DMS 273 (cell line): ENCODE results near the gene ZACN.
"Not testable (repeated sequence)": the region's sequence is repeated elsewhere in the genome, so short reads cannot be mapped to it uniquely, and the experiment has no call there.

Experiments used
- DNase-seq: peaks from one replicate; lab custom pipeline; 2025; ENCODE audit not compliant: unreplicated experiment; lab: John Stamatoyannopoulos, UW

The ZACN gene

GRCh38 chr17:76053246-76054111 lies 25.5 kb upstream of the ZACN start:
- DNase-seq: no peak

DNA sequence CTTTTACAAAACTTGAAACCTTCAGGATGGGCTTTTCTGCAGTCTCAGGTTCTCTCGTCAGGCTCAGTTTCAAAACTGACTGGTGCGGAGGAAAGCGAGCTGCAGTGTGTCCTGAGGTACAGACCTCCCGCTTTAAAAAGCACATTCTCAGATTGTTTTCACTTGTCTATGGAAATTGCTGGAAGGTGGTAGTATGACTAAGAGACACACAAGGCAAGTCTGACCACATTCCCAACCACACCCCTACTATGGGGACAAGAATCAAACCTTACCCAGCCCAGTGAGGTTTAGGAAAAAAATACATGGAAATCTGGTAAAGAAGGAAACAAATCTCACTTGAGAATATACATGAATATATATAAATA lies 24.9 kb upstream of the ZACN start:
- no peak for DNase-seq

- DNase-seq: no peak
Measured at GRCh38 chr17:76056882-76057281, 22.1 kb upstream of the ZACN start.

GRCh38 chr17:76058264-76058663 lies 20.7 kb upstream of the ZACN start:
- not testable (repeated sequence) for DNase-seq

DNA sequence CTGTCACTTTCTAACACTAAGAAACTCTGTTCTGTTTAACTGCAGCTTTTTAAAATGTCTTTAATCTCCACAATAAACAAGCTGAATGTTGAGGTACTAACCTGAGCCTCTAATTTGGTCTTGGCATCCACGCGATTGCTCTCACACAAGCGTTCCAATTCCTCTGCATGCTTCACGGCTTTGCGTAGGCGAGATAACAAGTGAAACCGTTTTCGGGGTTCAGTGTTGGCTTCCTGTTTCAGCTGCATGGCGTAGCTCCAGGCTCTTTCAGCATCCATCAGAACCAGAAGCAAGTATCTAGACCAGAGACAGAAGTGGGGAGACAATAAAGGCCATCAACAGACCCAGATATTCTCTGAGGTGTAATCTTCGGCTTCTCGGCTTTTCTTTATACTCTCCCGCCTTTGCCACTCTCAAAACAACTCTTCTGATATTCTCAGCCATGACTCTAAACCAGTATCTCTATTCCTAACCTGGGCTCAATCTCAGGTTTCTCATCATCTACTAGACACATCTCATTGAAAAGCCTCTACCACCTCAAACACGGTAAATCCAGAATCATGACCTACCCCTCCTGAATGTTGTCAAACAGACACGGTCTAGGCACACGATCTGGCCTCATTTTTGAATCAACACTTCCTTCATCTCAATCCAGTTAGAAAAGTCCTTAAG lies 15.0 kb upstream of the ZACN start:
- DNase-seq: no peak

DNA sequence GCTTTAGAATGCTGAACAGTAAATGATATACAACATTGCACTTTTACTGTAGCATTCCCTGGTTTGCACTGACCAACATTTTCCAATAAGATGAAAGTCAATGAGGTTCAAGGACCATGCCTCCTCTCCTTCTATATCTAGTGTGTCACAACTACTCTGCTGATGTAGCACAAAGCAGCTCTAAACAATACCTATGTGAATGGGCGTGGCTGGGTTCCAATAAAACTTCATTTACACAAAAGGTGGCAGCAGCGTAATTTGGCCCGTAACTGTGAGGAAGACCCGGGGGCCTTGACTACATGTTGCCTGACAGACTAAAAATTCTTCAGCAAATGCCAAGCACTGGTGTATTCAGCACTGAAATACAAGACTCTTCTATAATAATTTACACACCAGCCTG lies 13.2 kb upstream of the ZACN start:
- DNase-seq: no peak

DNA sequence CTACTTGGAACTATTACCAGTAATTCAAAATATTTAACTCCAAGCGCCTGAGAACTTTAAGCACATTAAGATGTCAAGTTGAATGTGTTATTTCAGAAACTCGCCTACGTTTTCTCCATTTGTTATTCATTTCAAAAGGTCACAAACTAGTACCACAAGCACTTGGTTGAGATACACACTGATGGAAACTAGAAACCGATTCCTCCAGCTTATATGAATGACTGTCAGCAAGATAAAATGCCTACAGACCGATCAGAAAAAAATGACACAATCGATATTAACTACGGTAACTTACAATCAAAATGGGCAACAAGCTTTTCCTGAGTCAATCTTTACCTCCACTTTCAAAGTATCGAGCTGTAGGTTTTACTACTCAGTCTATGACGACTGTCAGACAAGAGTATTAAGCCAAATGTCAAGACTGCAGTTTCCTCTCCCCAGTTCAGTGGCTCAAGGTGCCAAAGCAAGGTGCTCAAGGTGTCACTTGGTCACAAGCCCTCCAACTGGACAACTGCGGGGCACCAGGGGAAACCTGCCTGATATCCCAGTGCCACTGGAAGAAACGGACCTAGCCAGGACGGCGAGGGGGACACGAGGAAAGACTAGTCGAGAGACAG lies 7.3 kb upstream of the ZACN start:
- DNase-seq: no peak

DNA sequence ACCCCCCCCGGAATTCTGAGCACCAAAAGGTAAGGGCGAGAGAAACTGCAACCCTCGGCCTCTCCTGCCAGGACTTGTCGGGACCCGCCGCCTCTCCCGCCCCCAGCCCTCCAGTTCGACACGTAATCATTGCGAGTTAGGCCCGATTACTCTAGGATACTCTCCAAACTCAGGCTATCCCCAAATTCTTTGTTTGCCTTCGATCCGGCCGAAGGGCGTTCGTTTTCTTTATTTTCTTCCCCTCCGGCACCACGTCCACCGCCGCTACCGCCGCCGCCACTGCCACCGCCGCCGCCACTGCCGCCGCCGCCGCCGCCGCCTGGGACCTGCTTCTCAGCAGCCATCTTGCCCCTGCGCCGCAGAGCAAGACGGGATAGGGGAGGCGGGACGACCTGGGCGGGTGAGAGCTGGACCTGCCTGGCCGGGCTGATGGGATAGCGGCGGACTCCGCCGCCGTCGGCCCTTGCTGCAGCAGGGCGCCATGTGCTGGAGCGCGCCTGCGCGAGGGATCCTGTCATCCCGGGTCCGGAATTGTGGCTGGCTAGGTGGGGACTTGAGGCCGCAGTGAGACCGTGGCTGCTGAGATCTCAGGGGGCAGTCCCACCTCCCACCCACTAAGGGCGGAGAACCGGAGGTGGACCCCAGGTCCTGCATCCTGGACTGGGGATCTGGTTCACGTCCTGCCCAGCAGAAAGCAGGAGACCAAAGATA lies 6.7 kb upstream of the ZACN start, which contains the start of gene SRP68:
SRP68 (minus strand) TSS at position 370 of the 711 bp plus-strand sequence; CDS start at position 344, 26 bp downstream.
- DNase-seq: peak; percentile 95

DNA sequence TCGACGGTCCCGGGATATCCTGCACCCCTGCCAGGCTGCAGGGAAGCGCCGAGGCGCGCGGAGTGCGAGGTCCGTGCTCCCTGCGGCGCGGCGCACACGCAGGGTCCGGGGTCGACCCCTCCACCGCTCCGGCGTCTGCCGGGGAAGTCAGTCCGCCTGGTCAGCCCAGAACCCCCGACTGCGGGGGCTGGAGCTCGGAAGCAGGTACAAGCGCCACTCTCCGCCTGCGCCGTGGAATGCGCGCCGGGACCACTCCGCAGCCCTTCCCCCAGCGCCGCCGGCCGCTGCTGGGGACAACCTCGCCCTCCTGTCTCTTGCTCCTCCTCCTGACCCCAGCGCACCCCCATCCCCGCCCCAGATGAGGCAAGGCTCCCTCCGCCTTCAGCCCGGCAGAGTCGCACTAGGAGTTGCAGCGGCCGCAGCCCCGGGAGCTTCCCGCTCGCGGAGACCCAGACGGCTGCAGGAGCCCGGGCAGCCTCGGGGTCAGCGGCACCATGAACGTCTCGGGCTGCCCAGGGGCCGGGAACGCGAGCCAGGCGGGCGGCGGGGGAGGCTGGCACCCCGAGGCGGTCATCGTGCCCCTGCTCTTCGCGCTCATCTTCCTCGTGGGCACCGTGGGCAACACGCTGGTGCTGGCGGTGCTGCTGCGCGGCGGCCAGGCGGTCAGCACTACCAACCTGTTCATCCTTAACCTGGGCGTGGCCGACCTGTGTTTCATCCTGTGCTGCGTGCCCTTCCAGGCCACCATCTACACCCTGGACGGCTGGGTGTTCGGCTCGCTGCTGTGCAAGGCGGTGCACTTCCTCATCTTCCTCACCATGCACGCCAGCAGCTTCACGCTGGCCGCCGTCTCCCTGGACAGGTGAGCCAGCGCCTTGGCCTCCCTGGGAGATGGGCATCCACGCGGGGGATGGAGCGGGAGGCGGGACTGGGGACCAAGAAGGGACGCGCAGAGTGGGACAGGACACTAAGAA lies 4.3 kb upstream of the ZACN start, which contains the start of gene GALR2:
GALR2 (plus strand) TSS at position 392 of the 974 bp plus-strand sequence; CDS start at position 495, 103 bp downstream.
- peak; percentile 30 for DNase-seq

GRCh38 chr17:76075364-76076145 lies 3.4 kb upstream of the ZACN start:
- DNase-seq: peak; percentile 69

DNA sequence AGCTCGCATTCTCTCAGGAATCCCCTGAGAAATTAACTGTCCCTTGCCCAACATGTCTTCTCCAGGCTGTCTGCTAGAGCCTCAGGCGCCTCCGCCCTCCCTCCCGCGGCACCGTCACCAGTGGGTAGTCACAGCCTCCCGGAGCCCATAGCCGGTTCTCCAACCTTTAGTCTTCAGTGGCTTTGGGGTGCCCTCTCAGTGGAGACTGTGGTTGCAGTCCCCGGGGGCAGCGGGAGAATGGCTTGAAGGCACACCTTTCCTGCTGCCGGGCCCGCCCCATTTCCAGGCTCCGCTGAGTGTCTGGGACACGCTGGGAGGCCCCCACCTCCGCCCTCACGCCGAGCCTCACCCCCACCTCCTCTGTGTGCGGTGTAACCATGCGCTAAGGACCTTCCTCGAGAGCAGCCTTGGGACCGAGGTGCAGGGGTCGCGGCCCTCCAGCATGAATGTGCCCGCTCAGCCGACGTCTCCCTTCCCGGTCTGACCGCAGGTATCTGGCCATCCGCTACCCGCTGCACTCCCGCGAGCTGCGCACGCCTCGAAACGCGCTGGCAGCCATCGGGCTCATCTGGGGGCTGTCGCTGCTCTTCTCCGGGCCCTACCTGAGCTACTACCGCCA lies 2.7 kb upstream of the ZACN start:
- DNase-seq: peak; percentile 41

DNA sequence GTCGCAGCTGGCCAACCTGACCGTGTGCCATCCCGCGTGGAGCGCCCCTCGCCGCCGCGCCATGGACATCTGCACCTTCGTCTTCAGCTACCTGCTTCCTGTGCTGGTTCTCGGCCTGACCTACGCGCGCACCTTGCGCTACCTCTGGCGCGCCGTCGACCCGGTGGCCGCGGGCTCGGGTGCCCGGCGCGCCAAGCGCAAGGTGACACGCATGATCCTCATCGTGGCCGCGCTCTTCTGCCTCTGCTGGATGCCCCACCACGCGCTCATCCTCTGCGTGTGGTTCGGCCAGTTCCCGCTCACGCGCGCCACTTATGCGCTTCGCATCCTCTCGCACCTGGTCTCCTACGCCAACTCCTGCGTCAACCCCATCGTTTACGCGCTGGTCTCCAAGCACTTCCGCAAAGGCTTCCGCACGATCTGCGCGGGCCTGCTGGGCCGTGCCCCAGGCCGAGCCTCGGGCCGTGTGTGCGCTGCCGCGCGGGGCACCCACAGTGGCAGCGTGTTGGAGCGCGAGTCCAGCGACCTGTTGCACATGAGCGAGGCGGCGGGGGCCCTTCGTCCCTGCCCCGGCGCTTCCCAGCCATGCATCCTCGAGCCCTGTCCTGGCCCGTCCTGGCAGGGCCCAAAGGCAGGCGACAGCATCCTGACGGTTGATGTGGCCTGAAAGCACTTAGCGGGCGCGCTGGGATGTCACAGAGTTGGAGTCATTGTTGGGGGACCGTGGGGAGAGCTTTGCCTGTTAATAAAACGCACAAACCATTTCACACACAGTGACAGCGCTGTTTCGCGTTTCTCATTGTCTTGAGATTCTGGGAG lies 2.0 kb upstream of the ZACN start:
- peak; percentile 55 for DNase-seq

DNA sequence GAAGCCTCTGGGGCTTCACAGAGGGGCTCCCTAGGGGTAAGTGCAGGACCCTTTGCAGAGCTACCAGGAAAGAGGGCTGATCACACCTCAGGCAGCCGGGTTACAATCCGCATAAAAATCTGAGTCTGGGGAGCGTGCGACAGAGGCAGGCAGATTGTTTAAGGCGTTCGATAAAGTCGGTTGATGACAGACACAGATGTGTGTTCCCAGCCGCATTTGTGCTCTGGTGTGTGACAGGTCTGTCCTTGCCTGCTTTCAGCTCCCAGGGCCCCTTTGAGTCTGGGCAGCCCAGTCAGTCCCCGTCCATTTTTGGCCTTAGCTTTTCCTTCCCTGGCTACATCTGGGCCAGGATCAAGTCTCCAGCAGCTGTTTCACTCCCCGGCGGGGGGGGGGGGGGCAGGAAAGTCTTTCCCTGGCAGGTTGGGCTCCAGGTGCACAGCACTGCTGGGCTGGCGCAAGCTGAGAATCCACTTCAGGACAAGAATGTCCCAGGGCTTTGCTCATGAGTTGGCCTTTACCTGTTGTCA lies 1.3 kb upstream of the ZACN start:
- DNase-seq: peak; percentile 42

DNA sequence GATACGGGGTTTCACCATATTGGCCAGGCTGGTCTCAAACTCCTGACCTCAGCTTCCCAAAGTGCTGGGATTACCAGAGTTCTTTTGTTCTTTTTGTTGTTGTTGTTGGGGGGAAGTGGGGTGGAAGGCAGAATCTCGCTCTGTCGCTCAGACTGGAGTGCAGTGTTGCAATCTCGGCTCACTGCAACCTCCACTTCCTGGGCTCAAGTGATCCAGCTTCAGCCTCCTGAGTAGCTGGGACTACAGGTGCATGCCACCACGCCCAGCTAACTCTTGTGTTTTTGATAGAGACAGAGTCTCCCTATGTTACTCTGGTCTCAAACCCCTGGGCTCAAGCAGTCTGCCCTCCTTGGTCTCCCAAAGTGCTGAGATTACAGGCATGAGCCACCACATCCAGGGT lies 612 bp upstream of the ZACN start:
- DNase-seq: not testable (repeated sequence)

DNA sequence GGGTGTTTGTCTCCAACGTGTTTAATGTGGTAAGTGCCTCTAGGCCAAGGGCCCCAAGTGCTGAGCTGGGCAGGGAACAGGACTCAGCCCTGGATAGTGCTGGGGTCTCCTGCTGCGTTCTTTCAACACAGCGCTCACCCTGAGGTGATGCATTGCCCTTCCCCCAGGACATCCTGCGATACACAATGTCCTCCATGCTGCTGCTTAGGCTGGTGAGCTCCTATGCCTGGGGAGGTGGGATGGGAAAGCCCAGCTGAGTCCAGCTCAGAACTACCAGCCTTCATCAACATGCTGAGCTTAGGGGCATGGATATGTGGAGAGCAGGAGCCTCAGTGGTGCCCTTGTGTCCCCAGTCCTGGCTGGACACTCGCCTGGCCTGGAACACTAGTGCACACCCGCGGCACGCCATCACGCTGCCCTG lies 563 bp downstream of the ZACN start:
- no peak for DNase-seq

- DNase-seq: peak; percentile 67
Measured at GRCh38 chr17:76079956-76080767, 1.2 kb downstream of the ZACN start.
